Transverse colon (tissue), 4 donors: ENCODE data around the gene PLA2G2C. TPM values are rescaled to one million over a fixed set of nuclear protein-coding genes. Genes with fewer than 3 reads are reported as not detected.

Experiments used
- DNase-seq: peaks from one replicate; pipeline ENCODE4 v3.0.0-alpha.2; 2019
- H3K27ac ChIP-seq, 4 donors: fragments of 200-600 bp; sonication (generic); 2 replicates each; pipeline ENCODE4 v1.5.1; 2016 to 2018; ENCODE audit warnings: inconsistent platforms in 4 of 4
- H3K27me3 ChIP-seq: fragments of 200-600 bp; sonication (generic); 2 replicates; pipeline ENCODE4 v1.5.1; 2017; ENCODE audit warnings: inconsistent platforms
- H3K36me3 ChIP-seq, 4 donors: fragments of 200-600 bp; sonication (generic); 2 replicates each; pipeline ENCODE4 v1.5.1; 2017 to 2019; ENCODE audit warnings: inconsistent platforms in 4 of 4
- H3K4me1 ChIP-seq, 4 donors: fragments of 200-600 bp; sonication (generic); 2 replicates each; pipeline ENCODE4 v1.5.1; 2017 to 2020; ENCODE audit warnings: inconsistent platforms in 4 of 4
- H3K4me3 ChIP-seq, 4 donors: fragments of 200-600 bp; sonication (generic); 1 replicate in 1 of 4; 2 replicates in 3 of 4; pipeline versions ENCODE4 v1.5.1 to v1.6.1; 2017 to 2019; ENCODE audit warnings: inconsistent platforms in 4 of 4
- H3K9me3 ChIP-seq, 2 donors: fragments of 200-600 bp; sonication (generic); 2 replicates each; pipeline ENCODE4 v1.5.1; 2017 to 2019; ENCODE audit warnings: inconsistent platforms in 2 of 2
- EP300 ChIP-seq: sonication (generic); formaldehyde crosslinking; IDR thresholded peaks from one replicate; pipeline ENCODE4 v1.6.1; 2017; ENCODE audit warnings: antibody characterized with exemption, low read depth
- POLR2A ChIP-seq: fragments of 450-650 bp; IDR thresholded peaks from one replicate; pipeline ENCODE4 v1.6.1; 2016; ENCODE audit warnings: antibody characterized with exemption, mild to moderate bottlenecking, moderate library complexity
- POLR2AphosphoS5 ChIP-seq, 3 donors: sonication (generic); formaldehyde crosslinking; IDR thresholded peaks; one replicate each; pipeline ENCODE4 v1.6.1; 2016; ENCODE audit warnings: antibody characterized with exemption in 3 of 3
- WGBS, 2 donors: methylation state at CpG; one replicate each; pipeline ENCODE4 v1.1.5; 2018; ENCODE audit warnings: low coverage in 1 of 2; 5-methylcytosine and 5-hydroxymethylcytosine counted together
- in situ Hi-C, 4 donors: fragments of 200-750 bp; cut with MboI; loops; one replicate each; pipeline versions ENCODE4 v1.15.0 to v1.15.1; 2017; ENCODE audit warnings: low sequenced_read_pairs in 3 of 4, low pct_ligation_motif_present in 1 of 4, low pct_unique_long_range_greater_than_20kb in 1 of 4
- intact Hi-C: fragments of 100-400 bp; cut with DNase I; formaldehyde crosslinking; loops from one replicate; pipeline ENCODE4 v1.15.1; 2023; ENCODE audit warnings: low total_unique reads
- total RNA-seq, 4 donors: library from RNA; depleted of rRNA; stranded (reverse); fragments of >200 nt; gene quantifications; one replicate each; pipeline ENCODE4 v1.1.0, GENCODE V29; 2016
- TF ChIP-seq, protein P1 (sequence below), 5 experiments: fragments of 200-600 bp in 3 of 5; fragments of 450-650 bp in 2 of 5; sonication (generic) in 3 of 5; IDR thresholded peaks; 1 replicate in 2 of 5; 2 replicates in 3 of 5; pipeline ENCODE4 v1.5.1; 2016 to 2017; ENCODE audit warnings: antibody characterized with exemption in 5 of 5, inconsistent platforms in 3 of 5, mild to moderate bottlenecking in 2 of 5, moderate library complexity in 1 of 5

PLA2G2C gene
- total RNA-seq, 4 donors from 2014 or later, result 0.14 to 4.1 (median 0.16) TPM; not detected in 1

DNA sequence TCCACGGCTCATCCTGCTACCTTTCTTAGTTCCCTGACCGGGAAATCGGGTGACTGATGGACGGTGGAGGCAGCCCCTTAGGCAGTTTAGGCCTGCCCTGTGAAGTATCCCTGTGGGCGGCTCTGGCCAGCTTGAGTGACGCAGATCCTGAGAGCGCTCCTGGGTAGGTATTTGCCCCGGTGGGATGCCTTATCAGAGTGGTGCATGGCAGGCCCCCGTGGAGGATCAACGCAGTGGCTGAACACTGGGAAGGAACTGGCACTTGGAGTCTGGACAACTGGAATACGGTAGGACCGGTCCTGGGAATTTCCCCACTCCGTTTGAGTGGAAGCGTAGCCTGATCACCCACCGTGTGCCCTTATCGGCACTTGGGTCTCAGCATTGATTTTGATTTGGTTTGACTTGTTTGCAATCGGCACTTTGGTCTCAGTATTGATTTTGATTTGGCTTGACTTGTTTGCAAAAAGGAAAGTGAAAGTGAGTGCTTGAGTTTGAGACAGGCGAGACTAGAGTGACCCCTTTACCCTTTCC, 32.0 kb downstream of the PLA2G2C start:
- peaks cover 0 to 11% of the 10 kb centered on the region in 2 donors for H3K9me3 ChIP-seq
- intact Hi-C loops (loop anchor here (5.0 kb wide), 1 partner anchor 237 kb away; no protein-coding TSS in a partner anchor), in situ Hi-C loops (loop anchor here (5.0 to 25.0 kb wide), 3 partner anchors 237 to 242 kb away; partner anchors contain the start of gene PLA2G2E (in 1 of the 4))
- H3K4me1 ChIP-seq, result peaks cover 0 to 18% (median 12%) of the 10 kb centered on the region in 4 donors
- H3K4me3 ChIP-seq, result no peak overlapping the region
- 81 to 87% methylated on average over 6 to 18 of the region's 18 CpGs for whole genome bisulfite sequencing, 2 donors
- H3K27me3 ChIP-seq, result no peaks in the 10 kb centered on the region
- H3K27ac ChIP-seq, result peak overlapping the region in 1 of 4 donors; percentile 0
- no peak for DNase-seq
- H3K36me3 ChIP-seq, result no peaks in the 10 kb centered on the region
- TF ChIP-seq EP300 (no peak), POLR2AphosphoS5 (IDR thresholded peaks at IDR 0.05) (no peak), POLR2A (no peak)
- TF ChIP-seq, protein P1, sequence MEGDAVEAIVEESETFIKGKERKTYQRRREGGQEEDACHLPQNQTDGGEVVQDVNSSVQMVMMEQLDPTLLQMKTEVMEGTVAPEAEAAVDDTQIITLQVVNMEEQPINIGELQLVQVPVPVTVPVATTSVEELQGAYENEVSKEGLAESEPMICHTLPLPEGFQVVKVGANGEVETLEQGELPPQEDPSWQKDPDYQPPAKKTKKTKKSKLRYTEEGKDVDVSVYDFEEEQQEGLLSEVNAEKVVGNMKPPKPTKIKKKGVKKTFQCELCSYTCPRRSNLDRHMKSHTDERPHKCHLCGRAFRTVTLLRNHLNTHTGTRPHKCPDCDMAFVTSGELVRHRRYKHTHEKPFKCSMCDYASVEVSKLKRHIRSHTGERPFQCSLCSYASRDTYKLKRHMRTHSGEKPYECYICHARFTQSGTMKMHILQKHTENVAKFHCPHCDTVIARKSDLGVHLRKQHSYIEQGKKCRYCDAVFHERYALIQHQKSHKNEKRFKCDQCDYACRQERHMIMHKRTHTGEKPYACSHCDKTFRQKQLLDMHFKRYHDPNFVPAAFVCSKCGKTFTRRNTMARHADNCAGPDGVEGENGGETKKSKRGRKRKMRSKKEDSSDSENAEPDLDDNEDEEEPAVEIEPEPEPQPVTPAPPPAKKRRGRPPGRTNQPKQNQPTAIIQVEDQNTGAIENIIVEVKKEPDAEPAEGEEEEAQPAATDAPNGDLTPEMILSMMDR (IDR thresholded peaks at IDR 0.05), result no peak

DNA sequence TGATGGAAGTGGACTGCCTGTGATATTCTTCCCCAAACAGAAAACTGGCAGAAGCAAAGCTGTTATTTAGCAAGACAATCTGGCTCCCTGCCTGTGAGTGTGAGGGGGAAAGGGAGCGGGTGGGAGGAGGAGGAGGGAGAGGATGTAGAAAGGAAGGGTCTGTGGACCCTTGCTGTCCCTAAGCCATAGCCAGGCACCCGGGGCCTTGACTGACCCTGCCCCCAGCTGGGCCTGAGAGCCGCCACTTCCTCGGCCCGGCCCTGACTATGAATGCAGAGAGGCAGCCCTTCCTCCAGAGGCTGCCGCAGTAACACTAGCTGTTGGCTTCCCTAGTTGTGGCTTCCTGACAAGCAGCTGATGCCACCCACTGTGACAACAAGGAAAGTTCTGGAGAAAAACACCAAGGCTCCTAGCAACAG, 33.3 kb downstream of the PLA2G2C start:
- peaks cover 0 to 18% (median 12%) of the 10 kb centered on the region in 4 donors for H3K4me1 ChIP-seq
- H3K4me3 ChIP-seq, result no peak overlapping the region
- in situ Hi-C loops (loop anchor here (5.0 to 25.0 kb wide), 3 partner anchors 236 to 241 kb away; partner anchors contain the start of gene PLA2G2E (in 1 of the 4)), intact Hi-C loops (loop anchor here (2.0 to 5.0 kb wide), 2 partner anchors 178 to 236 kb away; no protein-coding TSS in a partner anchor)
- no peaks in the 10 kb centered on the region for H3K36me3 ChIP-seq
- peak overlapping the region; percentile 19 to 59 (median 37) for H3K27ac ChIP-seq
- no peak for DNase-seq
- WGBS, 2 donors, result 63% methylated on average over 6 of the region's 6 CpGs; no CpG with 5 or more reads in 1 of the 2 donors
- no peaks in the 10 kb centered on the region for H3K9me3 ChIP-seq
- TF ChIP-seq POLR2AphosphoS5 (IDR thresholded peaks at IDR 0.05) (no peak), EP300 (no peak), POLR2A (no peak)
- TF ChIP-seq, protein P1 (IDR thresholded peaks at IDR 0.05), result no peak
- no peaks in the 10 kb centered on the region for H3K27me3 ChIP-seq

DNA sequence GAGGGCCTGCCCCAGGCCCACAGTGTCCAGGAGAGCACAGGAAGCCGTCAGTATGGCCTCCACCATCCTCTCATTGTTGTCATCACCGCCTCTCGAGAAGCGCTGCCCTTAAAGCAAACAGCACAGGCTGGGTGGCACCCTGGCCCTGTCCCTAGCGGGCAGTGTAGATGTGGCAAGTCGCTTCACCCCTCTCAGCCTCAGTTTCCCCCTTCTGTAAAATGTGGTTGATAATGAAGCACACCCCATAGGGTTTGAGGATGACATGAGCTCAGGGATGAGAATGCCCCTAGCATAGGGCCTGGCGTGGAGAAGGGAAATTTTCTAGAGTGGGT, 33.8 kb downstream of the PLA2G2C start:
- intact Hi-C loops (loop anchor here (2.0 to 5.0 kb wide), 2 partner anchors 178 to 235 kb away; no protein-coding TSS in a partner anchor), in situ Hi-C loops (loop anchor here (5.0 to 25.0 kb wide), 3 partner anchors 235 to 240 kb away; partner anchors contain the start of gene PLA2G2E (in 1 of the 4))
- TF ChIP-seq, protein P1 (IDR thresholded peaks at IDR 0.05), result peak in 2 of 5 experiments; percentile 17 to 31
- no peak for TF ChIP-seq POLR2AphosphoS5 (IDR thresholded peaks at IDR 0.05)
- H3K9me3 ChIP-seq, result no peaks in the 10 kb centered on the region
- no peaks in the 10 kb centered on the region for H3K27me3 ChIP-seq
- WGBS, 2 donors, result 47 to 100% methylated on average over 1 to 7 of the region's 7 CpGs
- peaks cover 0 to 18% (median 12%) of the 10 kb centered on the region in 4 donors for H3K4me1 ChIP-seq
- H3K4me3 ChIP-seq, result peak overlapping the region in 1 of 4 donors; percentile 46
- peak overlapping the region; percentile 19 to 59 (median 37) for H3K27ac ChIP-seq
- no peaks in the 10 kb centered on the region for H3K36me3 ChIP-seq
- DNase-seq, result no peak

DNA sequence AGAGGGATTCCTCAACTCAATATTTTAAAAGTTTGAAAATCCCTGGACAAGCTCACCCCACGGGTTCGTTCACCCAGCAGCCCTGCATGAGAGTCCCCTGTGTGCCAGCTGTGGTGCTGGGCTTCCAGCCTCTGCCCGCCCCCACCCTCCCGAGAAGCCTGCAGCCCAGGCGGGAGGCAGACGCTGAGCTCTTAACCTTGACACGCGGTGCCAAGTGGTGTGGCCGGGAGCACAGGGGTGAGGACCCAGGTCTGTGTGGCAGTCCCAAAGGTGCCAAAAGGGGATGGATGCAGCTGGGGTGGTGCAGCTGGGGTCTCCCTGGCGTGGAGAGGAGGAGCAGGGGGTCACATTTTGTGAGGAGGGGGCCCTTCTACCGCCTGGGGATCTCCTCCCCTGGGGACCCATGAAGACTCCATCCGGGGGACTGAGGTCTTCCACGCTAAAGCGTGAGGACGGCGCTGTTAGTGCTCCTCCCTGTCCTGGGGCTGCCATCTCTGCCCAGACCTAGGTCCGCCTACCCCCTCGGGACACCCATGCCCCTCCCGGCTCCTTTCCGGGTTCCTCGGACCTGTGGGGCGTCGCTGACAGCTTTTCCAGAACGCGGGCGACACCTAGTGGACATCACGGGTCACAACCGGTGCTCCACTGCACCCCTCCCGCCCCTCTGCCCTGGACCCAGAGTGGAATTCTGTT, 34.3 kb downstream of the PLA2G2C start:
- DNase-seq, result peak; percentile 86
- Histone ChIP-seq H3K36me3 (no peaks in the 10 kb centered on the region), H3K27ac (peak overlapping the region in 3 of 4 donors; percentile 19 to 59 (median 40)), H3K27me3 (no peaks in the 10 kb centered on the region), H3K9me3 (no peaks in the 10 kb centered on the region), H3K4me1 (peaks cover 0 to 18% (median 12%) of the 10 kb centered on the region in 4 donors), H3K4me3 (peak overlapping the region; percentile 10 to 46 (median 28))
- intact Hi-C loops, result loop anchor here (2.0 to 5.0 kb wide), 2 partner anchors 177 to 235 kb away; no protein-coding TSS in a partner anchor
- 8% methylated on average over 29 of the region's 29 CpGs; no CpG with 5 or more reads in 1 of the 2 donors for WGBS, 2 donors
- in situ Hi-C loops, result loop anchor here (5.0 to 25.0 kb wide), 3 partner anchors 235 to 240 kb away; partner anchors contain the start of gene PLA2G2E (in 1 of the 4)
- TF ChIP-seq POLR2A (no peak), EP300 (no peak), POLR2AphosphoS5 (IDR thresholded peaks at IDR 0.05) (no peak)
- TF ChIP-seq, protein P1 (IDR thresholded peaks at IDR 0.05), result peak; percentile 91 to 97 (median 94)
